NAMALWA (cell line): ENCODE data around the gene THAP5.

Source experiments
- DNase-seq: peaks from one replicate; pipeline ENCODE4 v3.0.0-alpha.2; 2015; ENCODE audit warnings: low spot score

THAP5 gene

DNA sequence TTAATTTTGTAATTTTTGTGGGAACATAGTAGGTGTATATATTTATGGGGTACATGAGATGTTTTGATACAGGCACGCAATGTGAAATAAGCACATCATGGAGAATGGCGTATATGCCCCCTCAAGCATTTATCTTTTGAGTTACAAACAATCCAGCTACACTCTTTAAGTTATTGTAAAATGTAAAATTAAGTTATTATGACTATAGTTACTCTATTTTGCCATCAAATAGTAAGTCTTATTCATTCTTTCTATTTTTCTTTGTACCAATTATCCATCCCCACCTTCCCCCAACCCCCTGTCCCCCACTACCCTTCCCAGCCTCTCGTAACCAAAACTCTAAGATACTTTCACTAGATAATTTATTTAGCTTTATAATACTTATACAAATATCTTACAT, 35.8 kb downstream of the THAP5 start:
- no peak for DNase-seq

GRCh38 chr7:108529341-108529740, 40.2 kb downstream of the THAP5 start:
- DNase-seq = no peak

GRCh38 chr7:108528183-108528712, 41.3 kb downstream of the THAP5 start:
- no peak for DNase-seq

DNA sequence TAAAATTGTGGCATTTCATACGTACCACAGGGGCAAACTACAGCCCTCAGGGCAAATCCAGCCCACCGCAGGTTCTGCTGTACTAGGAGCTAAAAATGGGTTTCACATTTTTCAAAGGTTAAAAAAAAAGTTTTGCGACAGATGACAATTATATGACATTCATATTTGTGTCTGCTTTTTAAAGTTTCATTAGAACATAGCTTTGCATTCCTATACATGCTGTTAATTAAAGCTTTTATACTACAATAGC, 42.8 kb downstream of the THAP5 start:
- DNase-seq = no peak

DNA sequence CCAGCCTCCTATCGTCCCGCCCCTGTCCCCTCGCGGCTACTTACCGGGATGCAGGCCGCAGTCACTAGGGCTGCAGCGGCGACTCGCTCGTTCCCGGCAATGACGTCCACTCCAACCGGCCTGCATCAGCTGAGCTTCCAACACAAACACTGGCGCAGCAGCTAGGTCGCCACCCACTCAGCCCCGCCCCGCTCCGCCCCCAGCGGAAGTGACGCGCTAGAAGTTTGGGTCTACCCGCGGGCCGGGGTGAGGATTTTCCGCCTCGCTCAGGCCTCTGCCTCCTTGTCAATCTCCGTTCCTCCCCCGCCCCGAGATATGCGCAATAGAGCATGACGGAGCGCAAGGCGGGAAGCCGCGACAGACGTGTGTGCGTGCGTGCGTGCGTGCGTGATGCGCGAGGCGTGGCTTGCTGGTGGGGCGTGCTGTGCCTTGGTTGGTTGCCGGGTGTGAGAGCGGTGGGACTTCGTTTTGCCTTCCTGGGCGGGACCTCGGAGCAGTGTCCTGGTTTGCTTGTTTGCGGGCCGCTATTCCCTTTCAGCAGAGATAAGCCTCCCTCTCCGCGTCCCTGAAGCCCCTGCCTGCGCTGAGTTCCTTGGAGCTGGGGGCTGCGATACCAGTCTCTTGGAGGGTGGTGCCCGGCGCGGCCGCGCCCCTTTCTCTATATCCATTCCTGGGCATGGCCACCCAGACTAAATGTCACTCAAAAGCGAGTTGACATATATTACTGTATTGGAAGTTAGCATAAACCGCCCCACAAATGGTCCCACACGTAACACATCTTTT, 43.3 kb downstream of the THAP5 start, which contains the start of gene PNPLA8:
TSS of gene PNPLA8 (minus strand) at position 151 of the 783 bp plus-strand sequence. CDS start 10,644 bp downstream, outside the sequence.
- DNase-seq = peak; percentile 100

DNA sequence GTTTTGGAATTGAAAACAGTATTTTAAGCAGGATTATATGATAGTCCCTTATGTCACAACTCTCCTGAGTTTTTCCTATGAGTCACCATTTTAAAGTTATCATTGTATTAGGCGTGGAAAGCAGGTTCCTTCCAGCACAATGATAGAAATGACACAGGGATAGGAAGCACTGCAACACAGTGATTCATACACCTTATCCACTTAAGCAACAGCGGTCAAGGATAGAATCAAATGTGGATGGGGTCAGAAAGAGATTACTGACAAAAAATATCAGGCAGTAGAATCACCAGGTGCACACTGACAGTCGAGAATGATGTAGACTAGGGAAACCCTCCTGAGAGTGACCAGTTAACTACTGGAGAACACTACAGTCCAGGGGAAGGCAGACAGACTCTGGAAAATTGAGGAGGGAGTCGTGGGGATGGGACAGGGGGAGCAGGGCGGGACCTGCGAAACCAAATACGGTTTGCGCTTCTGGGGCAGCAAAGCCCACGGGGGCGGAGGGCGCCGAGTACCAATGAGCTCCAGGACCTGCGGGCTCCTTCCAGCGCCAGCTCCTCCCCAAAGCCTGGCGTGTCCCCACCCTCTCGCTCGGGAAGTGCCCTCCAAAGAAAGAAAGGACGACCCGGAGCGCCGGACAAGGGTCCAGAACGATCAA, 44.0 kb downstream of the THAP5 start:
- no peak for DNase-seq

DNA sequence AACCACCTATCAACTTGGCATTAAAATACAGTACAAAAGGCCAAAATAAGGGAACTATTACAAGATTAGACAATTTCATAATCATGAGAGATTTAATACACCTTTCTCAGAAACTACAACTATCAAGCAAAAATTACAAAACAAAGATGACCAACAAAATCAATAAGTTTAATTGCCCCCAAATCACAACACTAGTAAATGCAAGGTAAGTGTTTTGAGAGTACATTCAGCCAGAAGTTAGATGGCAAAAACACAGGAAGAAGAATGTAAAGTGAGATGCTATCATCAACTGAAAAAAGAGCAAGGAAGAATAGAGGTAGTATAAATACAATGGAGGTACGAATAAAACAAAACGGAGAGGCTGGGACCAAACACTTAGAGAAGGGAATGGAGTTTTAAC, 46.7 kb downstream of the THAP5 start:
- DNase-seq = no peak

DNA sequence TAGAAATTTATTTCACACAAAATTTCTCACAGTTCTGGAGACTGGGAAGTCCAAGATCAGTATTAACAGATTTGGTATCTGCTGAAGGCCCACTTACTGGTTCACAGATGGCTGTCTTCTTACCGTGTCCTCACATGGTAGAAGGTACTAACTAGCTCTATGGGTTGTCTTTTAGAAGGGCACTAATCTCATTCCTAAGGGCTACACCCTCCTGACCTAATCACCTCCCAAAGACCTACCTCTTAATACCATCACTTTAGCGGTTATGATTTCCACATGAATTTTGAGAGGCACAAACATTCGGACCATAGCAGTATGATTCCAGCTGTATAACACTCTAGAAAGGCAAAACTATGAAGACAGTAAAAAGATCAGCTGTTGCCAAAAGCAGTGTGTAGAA, 51.6 kb downstream of the THAP5 start:
- DNase-seq = no peak

GRCh38 chr7:108515630-108516029, 53.9 kb downstream of the THAP5 start:
- no peak for DNase-seq

DNA sequence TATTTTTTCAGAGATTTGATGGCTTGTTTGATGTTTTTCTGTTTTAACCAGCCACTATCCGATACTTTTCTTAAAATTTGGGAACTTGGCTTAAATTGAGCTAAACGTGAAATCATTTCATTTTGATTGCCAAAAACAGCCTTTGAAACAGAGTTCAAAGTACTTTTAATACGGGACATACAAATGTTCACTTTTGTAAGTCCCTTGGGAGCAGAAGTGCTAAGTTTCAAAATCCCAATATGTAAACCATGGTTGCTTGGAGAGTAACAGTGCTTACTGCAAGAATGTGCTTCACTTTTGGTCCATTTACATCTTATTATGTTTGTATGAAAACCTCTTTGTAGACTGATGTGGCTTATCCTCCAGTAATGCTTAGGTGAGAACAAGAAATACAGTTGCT, 54.5 kb downstream of the THAP5 start:
- no peak for DNase-seq
